Left forelimb (tissue), 1 donor: ENCODE results near the gene KLK6.
"Not testable (repeated sequence)": the region's sequence is repeated elsewhere in the genome, so short reads cannot be mapped to it uniquely, and the experiment has no call there.

Experiments
- DNase-seq: peaks from one replicate; pipeline ENCODE4 v3.0.0-alpha.2; 2018; ENCODE audit warnings: low spot score

The KLK6 gene

DNA sequence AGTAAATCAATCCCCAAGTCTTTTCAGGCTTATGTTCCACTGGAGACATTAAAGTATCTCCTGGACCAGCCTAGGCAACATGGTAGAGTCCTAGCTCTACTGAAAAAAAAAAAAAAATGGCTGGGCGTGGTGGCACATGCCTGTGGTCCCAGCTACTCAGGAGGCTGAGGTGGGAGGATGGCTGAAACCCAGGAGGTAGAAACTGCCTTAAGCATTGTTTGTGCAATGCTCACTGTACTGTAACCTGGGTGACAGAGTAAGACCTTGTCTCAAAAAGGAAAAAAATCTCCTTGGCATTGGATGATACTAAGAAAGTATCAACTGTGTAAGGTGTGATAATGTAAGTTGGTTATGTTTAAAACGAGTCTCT lies 23.3 kb upstream of the KLK6 start:
- no peak for DNase-seq

DNA sequence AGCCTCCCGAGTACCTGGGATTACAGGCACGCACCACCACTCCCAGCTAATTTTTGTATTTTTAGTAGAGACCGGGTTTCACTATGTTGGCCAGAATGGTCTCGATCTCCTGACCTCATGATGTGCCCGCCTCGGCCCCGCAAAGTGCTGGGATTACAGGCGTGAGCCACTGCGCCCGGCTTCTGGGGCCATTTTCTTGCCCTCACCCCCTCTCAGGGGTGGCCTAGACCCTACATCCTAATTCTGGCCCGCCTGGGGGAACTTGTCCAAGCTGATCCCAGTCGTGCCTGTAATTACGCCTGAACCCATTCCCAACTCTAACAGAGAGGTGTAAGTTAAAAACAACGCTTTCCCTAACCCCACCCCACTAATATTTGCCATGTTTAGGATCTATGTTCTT lies 15.0 kb upstream of the KLK6 start:
- DNase-seq, result not testable (repeated sequence)

DNA sequence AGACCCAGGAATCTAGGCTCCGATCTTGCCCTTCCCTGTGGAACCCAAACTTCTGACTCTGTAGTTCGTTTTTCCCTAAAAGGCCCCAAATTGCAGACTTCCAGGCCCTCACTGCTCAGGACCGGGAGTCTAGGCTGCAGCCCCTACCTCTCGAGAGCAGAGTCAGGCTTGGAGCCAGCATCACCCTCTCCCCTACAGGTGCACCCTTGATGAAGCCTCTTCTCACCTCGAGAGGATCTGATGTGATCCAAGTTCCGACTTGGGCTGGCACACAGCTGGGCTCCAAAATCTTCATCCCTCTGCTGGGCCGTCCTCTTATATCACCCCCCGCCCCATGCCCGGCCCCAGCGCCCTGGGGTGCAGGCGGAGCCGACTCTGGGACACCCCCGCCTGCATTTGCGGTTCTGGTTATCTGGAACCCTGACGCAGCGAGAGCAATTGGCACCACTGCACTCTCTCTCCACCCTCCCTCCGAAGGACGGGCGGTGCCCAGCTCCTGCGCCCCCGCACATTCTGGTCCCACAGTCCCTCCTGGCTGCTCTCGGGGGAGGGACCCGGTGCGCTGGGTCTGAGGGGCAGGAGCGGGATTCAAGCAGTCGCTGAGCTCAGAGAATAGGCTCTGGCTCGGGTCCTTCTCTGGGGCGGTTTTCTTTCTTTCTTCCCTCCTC lies 14.4 kb upstream of the KLK6 start, which contains the start of gene KLK7:
TSS of gene KLK7 (minus strand) at position 293 of the 668 bp plus-strand sequence. CDS start 1,518 bp downstream, outside the sequence.
- DNase-seq, result no peak

- DNase-seq, result no peak
Observed at GRCh38 chr19:50982186-50982585, 12.8 kb upstream of the KLK6 start.

GRCh38 chr19:50981587-50982146 lies 12.3 kb upstream of the KLK6 start:
- DNase-seq, result no peak

- no peak for DNase-seq
Observed at GRCh38 chr19:50980208-50980607, 10.8 kb upstream of the KLK6 start.

DNA sequence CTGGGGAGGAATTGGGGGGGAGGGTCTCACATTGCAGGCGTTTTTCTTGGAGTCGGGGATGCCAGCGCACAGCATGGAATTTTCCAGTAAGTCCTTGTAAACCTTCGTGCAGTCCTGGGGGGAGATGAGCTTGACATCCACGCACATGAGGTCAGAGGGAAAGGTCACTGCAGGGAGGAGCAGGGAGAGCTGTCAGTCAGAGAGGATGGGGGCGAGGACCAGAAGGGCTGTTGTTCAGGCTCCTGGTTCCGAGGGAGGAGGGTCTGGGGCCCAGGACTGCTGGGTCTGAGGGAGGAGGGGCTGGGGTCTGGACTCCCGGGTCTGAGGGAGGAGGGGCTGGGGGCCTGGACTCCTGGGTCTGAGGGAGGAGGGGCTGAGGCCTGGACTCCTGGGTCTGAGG lies 10.4 kb upstream of the KLK6 start:
- DNase-seq, result no peak

DNA sequence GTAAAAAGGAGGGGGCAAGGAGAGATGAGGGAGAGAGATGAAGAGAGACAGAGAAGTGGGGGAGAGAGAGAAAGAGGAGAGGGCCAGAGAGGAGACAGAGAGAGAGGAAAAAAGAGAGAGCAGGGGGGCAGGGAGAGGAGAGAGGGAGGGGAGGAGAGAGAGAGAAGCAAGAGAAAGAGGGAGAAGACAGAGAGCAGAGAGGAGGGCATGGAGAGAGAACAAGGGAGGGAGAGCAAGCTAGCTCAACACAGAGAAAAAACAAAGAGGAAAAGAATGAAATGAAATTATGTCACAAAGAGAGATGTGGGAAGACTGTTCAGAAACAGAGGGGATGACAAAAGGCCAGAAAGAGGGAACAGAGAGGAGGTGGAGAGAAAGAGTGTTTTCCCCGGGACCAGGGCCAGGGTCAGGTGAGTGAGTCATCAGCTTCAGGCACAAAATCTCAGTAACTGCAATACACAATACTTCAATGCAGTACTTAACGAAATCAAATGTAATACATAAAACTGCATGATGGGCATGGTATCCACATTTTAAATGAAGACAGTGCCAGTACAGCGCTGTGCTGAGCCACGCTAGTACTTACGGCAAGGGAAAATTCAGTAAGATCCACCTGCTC lies 9.5 kb upstream of the KLK6 start:
- no peak for DNase-seq

DNA sequence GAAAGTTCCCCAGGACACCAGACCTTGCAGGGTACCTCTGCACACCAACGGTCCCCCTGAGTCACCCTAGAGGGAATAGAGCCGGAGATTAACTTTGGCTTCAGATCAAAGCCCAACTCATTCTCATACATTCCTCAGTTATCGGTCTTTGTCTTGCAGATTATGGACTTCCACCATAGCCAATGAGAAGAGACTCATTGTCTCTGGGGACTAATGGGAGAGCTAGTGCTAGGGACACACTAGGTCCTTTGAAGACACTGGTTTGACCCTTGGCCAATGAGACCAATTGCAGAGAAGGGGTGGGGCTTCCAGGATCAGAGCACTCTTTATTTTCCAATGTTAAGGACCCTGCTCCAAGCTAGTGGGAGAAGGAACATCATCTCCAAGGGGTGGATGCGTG lies 8.2 kb upstream of the KLK6 start:
- no peak for DNase-seq

GRCh38 chr19:50975766-50976165 lies 6.4 kb upstream of the KLK6 start:
- DNase-seq, result no peak

DNA sequence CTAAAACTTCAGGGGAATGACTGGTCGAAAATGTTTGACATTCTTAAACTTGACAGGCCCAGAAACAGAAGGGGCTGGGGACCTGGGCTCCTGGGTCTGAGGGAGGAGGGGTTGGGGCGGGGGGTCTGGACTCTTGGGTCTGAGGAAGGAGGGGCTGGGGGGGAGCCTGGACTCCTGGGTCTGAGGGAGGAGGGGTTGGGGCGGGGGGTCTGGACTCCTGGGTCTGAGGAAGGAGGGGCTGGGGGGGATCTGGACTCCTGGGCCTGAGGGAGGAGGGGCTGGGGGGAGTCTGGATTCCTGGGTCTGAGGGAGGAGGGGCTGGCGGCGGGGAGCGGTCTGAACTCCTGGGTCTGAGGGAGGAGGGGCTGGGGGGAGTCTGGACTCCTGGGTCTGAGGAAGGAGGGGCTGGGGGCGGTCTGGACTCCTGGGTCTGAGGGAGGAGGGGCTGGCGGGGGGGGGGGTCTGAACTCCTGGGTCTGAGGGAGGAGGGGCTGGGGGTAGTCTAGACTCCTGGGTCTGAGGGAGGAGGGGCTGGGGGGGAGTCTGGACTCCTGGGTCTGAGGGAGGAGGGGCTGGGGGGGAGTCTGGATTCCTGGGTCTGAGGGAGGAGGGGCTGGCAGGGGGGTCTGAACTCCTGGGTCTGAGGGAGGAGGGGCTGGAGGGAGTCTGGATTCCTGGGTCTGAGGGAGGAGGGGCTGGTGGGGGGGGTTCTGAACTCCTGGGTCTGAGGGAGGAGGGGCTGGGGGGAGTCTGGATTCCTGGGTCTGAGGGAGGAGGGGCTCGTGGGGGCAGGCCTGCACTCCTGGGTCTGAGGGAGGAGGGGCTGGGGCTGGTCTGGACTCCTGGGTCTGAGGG lies 5.5 kb upstream of the KLK6 start:
- DNase-seq, result no peak

DNA sequence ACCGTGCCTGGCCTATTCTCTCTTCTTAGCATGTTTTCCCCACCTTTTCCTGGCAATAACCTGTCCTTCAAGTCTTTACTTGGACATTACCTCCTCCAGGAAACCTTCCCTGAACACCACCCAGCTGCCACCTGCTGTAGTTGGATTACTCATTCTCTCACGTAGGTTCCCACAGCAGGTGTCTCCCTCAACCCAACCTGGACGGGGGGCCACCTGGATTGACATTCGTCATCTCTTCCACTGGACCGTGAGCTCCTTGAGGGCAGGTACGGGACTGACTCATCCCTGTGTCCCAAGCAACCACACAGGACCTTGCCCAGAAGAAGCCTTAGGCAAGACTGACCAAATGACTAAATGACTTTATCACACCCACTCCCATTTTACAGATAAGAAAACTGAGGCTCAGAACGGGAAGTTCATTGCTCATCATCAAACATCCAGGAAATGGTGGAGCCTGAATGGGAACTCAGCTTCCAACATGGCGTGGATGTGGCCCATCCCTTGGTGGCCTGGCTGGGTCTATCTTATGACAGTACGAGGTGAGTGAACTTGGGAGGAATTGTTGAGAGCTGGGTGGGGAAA lies 3.5 kb upstream of the KLK6 start:
- DNase-seq, result no peak

DNA sequence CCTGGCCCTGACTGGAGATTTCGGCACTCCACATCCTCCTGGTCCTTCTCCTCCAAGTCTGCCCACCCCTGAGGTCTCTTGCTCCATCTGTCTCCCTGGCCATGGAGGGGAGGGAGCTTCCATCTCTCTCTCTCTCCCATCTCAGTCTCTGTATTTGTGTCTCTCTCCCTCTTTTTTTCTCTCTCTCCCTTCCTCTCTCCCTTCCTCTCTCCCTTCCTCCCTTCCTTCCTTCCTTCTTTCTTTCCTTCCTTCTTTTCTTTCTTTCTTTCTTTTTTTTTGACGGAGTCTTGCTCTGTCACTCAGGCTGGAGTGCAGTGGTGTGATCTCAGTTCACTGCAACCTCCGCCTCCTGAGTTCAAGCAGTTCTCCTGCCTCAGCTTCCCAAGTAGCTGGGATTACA lies 419 bp upstream of the KLK6 start:
- not testable (repeated sequence) for DNase-seq

GRCh38 chr19:50968716-50969412 lies 527 bp downstream of the KLK6 start:
- DNase-seq, result no peak

GRCh38 chr19:50967929-50968715 lies 1.3 kb downstream of the KLK6 start:
- no peak for DNase-seq

DNA sequence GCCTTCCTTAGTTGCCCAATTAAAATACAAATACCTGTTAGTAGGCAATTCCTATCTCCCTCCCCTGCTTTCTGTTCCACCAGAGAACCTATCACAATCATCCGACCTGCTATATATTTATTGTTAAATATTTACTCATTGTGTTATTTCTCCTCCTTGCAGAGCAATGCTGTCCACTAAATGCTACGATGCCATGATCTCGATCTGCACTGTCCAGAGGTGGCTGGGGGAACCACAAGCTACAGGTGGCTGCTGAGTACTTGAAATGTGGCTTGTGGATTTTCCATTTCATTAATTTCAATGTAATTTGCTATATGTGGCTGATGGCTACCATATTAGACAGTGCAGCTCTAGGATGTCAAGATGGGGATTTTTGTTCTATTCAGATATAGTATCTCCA lies 5.1 kb downstream of the KLK6 start:
- no peak for DNase-seq

- no peak for DNase-seq
Observed at GRCh38 chr19:50963381-50963780, 6.0 kb downstream of the KLK6 start.

- no peak for DNase-seq
Observed at GRCh38 chr19:50962245-50962644, 7.1 kb downstream of the KLK6 start.

- no peak for DNase-seq
Observed at GRCh38 chr19:50959731-50960500, 9.5 kb downstream of the KLK6 start.

DNA sequence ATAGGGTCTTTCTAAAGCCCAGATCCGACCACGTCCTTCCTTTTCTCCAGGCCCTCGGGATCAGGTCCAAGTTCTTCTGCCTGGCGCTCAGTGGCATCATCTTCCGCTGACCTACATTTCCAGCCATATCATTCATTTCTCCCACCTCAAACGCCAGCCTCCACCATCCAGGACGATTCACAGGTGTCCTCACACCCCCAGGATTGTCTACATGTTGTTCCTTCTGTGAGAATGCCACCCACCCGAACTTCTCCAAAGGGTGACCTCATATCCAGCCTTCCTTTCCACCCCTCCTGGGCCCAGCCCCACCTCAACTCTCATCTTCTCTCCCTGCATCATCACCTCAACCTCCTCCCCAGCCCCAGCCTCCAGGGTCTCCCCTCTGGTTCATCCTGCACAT lies 11.8 kb downstream of the KLK6 start:
- no peak for DNase-seq
